NK-92 (cell line): ENCODE data around the gene TWF1.
"Not testable (repeated sequence)": the region's sequence is repeated elsewhere in the genome, so short reads cannot be mapped to it uniquely, and the experiment has no call there.

Source experiments
- DNase-seq: peaks from one replicate; lab custom pipeline; 2025; ENCODE audit not compliant: unreplicated experiment; lab: John Stamatoyannopoulos, UW

Gene TWF1

DNA sequence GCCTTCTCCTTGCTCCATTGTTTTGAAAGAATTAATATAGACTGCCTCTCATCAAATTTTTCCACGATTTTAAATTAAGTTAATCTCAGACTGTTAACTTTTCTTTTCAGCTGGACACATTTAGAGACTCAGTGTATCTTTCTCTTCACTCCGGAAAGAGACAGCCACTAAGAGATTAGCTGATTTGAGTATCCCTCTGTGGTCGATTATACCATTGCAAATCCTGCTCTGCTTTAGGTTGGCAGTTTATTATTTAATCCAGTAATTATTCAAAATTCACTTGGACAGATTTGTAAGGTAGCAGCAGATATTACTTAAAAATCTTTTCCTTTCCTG is 588 bp upstream of the TWF1 start:
- no peak for DNase-seq

GRCh38 chr12:43805149-43805859 is 813 bp downstream of the TWF1 start:
- no peak for DNase-seq

GRCh38 chr12:43797561-43798217 is 8.4 kb downstream of the TWF1 start:
- DNase-seq = no peak

DNA sequence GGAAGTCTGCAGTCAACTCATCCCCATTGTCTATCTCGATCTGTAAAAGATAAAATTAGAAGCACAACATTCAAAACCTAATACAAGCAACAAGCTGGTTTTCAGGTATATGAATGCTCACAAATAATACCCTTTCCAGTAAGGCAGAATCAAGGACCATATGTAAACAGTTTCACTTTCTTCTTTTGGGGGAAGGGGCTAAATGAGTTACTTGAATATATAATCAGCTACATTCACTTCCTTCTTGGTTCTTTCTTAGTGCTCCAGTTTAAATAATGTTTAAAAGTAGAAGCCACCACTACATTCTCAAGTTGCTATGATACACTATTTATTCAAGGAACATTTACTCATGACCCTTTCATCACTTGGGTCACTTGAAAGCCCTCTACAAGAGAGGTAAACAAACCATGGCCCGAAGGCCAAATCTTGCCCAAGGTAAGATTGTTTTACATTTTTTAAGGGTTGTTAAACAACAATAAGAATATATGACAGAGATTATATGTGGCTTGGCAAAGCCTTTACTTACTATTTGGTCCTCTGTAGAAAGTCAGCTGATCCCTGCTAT is 10.3 kb downstream of the TWF1 start:
- DNase-seq = no peak

- no peak for DNase-seq
Observed at GRCh38 chr12:43789941-43790340, 16.2 kb downstream of the TWF1 start.

GRCh38 chr12:43786899-43787693 is 19.0 kb downstream of the TWF1 start:
- no peak for DNase-seq

DNA sequence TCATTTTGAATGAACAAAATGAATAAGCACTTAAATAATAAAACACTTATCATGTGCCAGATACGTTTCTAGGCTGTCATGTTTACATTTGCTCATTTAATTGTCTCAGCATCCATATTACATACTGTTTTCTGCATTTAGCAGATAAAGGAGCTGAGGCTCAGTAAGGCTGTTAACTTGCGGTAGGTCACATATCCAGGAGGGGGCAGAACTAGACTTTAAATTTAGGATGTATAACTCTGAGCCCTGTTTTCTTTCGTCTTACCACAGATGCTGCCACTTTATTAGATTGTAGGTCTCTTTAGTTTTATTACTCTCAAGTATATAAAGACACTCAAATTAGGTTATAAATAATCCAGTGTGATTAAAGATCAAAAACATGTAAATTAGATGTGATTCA is 29.6 kb downstream of the TWF1 start:
- DNase-seq = no peak

DNA sequence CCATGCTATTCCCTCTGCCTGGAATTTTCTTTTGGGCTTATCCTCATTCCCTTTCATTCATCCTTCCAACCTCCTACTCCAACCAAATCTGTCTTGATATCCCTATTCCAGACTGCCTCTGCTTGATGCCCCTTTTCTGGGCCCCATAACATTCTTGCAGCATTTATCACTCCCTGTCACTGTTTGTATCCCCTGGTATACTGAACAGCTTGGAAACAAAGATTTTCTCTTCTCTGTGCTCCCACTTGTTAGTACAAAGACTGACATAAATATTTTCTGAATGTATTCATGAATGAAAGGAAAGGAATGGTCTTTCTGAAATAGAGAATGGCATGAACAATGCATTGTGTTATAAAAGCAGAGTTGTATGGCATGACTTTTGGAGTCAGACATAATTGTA is 39.8 kb downstream of the TWF1 start:
- DNase-seq = no peak

GRCh38 chr12:43764528-43764927 is 41.6 kb downstream of the TWF1 start:
- DNase-seq = no peak

- no peak for DNase-seq
Observed at GRCh38 chr12:43763769-43764168, 42.3 kb downstream of the TWF1 start.

GRCh38 chr12:43762596-43762995 is 43.5 kb downstream of the TWF1 start:
- DNase-seq = no peak

DNA sequence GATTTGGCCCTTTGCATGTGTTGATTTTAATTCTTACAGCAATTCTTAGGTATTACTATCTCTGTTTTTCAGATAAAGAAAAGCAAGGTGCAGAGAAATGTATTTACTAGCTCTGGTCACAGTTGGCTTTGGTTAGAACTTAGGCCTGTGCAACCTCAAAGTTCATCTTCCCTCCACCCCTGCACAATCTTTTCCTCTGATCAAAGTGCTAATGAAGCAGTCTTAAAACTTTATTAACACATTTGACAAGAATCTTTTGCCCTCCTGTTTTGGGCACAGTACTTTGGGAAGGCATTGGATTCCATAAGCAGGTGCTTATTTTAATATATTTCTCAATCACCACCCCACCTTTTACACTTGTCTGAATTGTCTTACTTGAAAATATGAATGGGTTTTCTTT is 44.6 kb downstream of the TWF1 start:
- DNase-seq = no peak

DNA sequence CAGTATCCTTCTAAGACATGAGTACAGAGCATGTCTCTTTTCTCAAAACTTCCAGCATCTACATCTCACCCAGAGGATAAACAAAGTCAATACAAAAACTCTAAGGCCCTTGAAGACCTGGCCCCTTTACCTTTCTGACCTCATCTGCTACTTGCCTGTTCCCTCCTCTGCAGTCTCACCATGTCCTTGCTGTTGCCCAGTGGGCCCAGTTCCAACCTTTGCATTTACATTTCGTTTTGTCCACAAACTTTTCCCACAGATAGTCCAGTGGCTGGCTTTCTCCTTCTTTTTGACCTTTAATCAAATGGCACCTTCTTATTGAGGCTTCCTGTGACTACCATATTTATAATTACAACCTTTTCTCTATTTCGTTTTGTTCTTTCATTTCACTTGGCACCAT is 45.7 kb downstream of the TWF1 start:
- DNase-seq = no peak

GRCh38 chr12:43758728-43759563 is 47.2 kb downstream of the TWF1 start, which contains the start of the genes IRAK4 and PUS7L:
Gene IRAK4 (plus strand): TSS chr12:43758951. CDS start chr12:43768112, 9,161 bp downstream.
Gene PUS7L (minus strand): TSS chr12:43758790. CDS start chr12:43755245, 3,545 bp downstream.
- peak; percentile 67 for DNase-seq

DNA sequence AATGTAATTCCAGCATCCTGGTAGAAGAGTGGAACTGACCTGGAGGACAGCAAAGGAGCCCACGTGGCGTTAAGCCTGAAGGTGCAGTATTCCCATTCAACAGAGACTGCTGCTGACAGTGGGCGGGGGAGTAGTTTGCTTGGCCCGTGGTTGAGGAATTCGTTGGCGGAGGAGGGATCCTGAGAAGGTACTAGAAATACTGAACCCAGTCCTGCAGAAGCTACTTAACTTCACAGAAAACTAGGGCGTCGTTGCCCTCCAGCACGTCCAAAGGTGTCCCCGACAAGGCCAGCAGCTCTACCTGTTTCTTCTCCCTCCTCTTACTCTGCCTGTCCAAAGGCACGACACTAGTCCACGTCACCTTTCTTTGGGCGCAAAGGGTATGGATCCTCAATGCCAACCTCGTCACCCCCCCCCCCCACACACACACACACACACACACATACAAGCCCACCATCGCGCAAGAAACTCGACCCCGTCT is 47.8 kb downstream of the TWF1 start:
- DNase-seq = no peak

GRCh38 chr12:43754015-43754414 is 52.1 kb downstream of the TWF1 start:
- no peak for DNase-seq

GRCh38 chr12:43751360-43751759 is 54.8 kb downstream of the TWF1 start:
- not testable (repeated sequence) for DNase-seq

GRCh38 chr12:43750814-43751213 is 55.3 kb downstream of the TWF1 start:
- no peak for DNase-seq

DNA sequence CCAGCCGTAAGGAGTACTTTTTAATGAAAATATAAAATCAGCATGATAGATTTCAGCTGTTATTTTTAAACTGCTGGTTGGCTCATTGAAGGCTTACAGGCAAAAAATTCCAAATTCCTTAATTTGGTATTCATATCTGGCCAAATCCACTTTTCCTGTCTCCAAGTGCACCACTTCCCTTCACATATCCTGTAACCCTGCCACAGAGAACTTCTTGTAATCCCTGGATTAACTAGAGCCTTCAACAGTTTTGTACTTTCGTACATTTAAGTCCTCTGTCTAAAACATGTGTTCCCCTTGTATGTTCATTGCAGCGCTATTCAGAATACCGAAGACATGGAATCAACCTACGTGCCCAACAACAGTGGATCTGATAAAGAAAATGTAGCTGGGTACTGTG is 57.1 kb downstream of the TWF1 start:
- DNase-seq = no peak

DNA sequence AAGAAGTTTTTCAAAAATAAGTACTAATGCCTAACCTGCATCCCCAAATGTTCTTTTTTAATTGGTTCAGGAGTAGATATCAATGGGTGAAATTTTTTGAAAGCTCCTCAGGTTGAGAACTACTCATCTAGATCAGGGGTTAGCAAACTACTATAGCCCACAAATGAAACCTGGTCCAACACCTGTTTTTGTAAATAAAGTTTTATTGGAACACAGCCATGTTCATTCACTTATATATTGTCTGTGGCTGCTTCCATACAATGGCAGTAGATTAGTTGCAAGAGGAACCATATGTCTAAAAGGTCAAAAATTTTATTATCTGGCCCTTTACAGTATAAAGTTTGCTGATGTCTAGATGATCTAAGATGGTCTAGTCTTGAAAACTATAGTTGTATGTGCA is 61.3 kb downstream of the TWF1 start:
- DNase-seq = no peak
